ENCODE data around the gene BEGAIN. TPM values are rescaled to one million over a fixed set of nuclear protein-coding genes. Genes with fewer than 3 reads are reported as not detected.

The BEGAIN gene
- total RNA-seq, 2 donors from 2014 or later: 0.91 to 1.3 TPM

DNA sequence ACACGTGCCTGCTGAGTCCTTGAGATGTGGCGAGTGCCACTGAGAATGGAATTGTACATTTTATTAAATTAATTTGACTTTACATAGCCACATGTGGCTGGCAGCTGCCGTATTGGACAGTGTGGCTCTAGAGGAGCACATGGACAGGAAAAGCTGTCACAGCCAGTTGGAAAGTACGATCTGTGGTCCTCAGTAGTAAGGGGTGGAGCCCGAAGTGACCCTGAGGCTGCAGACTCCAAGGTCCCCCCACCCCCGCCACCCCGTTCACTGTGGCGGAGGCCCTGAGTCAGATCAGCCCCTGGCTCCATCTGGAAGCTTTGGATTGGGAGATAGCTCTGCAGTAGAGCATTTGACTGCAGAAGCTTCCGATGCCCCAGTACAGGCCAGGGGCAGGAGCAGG, 25.8 kb upstream of the BEGAIN start:
- H3K9me3 ChIP-seq (ENCODE audit: control insufficient read depth, low read length): no peaks in the 10 kb centered on the region
- 84 to 91% methylated on average over 4 to 9 of the region's 9 CpGs for WGBS, 2 experiments (ENCODE audit: insufficient coverage in 1 of 2, insufficient read length in 1 of 2)
- H3K36me3 ChIP-seq (ENCODE audit: control insufficient read depth, insufficient read depth, low read length): no peaks in the 10 kb centered on the region
- Mint-ChIP-seq H3K27ac (no peak overlapping the region), H3K4me3 (no peak overlapping the region), H3K27me3 (ENCODE audit: insufficient read depth) (no peaks in the 10 kb centered on the region), H3K4me1 (no peaks in the 10 kb centered on the region), H3K9me3 (no peaks in the 10 kb centered on the region), H3K36me3 (ENCODE audit: low read depth) (no peaks in the 10 kb centered on the region)
- TF ChIP-seq, protein P1, sequence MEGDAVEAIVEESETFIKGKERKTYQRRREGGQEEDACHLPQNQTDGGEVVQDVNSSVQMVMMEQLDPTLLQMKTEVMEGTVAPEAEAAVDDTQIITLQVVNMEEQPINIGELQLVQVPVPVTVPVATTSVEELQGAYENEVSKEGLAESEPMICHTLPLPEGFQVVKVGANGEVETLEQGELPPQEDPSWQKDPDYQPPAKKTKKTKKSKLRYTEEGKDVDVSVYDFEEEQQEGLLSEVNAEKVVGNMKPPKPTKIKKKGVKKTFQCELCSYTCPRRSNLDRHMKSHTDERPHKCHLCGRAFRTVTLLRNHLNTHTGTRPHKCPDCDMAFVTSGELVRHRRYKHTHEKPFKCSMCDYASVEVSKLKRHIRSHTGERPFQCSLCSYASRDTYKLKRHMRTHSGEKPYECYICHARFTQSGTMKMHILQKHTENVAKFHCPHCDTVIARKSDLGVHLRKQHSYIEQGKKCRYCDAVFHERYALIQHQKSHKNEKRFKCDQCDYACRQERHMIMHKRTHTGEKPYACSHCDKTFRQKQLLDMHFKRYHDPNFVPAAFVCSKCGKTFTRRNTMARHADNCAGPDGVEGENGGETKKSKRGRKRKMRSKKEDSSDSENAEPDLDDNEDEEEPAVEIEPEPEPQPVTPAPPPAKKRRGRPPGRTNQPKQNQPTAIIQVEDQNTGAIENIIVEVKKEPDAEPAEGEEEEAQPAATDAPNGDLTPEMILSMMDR (conservative IDR thresholded peaks at IDR 0.05): no peak
- H3K4me1 ChIP-seq (ENCODE audit: control insufficient read depth, insufficient read depth, low read length): no peaks in the 10 kb centered on the region
- H3K9ac ChIP-seq (ENCODE audit: extremely low read depth, low read length, poor library complexity, severe bottlenecking): no peak overlapping the region
- H3K27ac ChIP-seq (ENCODE audit: low read depth, low read length): no peak overlapping the region
- peak; percentile 18 for DNase-seq
- no peak overlapping the region for H3K4me3 ChIP-seq (ENCODE audit: low read length)
- H3K27me3 ChIP-seq (ENCODE audit: control insufficient read depth, insufficient read depth, low read length, poor library complexity, severe bottlenecking): no peaks in the 10 kb centered on the region

DNA sequence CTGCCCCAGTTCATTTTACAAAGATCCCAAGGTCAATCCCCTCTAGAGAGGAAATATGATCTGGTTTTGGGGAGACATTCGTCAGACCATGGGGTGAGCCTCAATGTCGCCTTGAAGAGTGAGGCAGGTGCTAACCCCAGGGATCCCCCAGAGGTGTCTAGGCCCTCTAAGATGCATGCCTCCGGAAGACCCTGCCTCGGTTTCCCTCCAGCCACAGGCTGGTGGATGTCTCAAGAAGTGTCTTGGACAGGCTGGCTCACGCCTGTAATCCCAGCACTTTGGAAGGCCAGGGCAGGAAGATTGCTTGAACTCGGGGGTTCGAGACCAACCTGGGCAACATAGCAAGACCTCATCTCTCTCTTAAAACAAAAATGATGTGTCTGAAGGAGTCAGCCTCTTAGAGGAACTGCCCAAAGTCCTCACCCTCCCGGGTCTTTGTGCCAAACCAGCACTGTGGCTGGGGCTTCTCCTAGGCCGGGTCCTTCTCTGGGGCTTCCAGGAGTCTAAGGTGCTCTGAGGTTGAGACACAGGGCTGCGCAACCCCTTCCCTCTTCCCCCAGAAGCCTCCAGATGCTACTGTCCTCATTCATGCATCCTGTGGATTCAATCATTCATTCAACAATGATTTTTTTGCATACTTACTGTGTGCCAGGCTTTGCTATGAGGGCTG, 24.7 kb upstream of the BEGAIN start:
- no peak overlapping the region for H3K9ac ChIP-seq (ENCODE audit: extremely low read depth, low read length, poor library complexity, severe bottlenecking)
- Mint-ChIP-seq H3K4me3 (no peak overlapping the region), H3K36me3 (ENCODE audit: low read depth) (no peaks in the 10 kb centered on the region), H3K27me3 (ENCODE audit: insufficient read depth) (peaks cover 3% of the 10 kb centered on the region), H3K9me3 (no peaks in the 10 kb centered on the region), H3K27ac (no peak overlapping the region), H3K4me1 (no peaks in the 10 kb centered on the region)
- 88 to 92% methylated on average over 9 to 10 of the region's 10 CpGs for WGBS, 2 experiments (ENCODE audit: insufficient coverage in 1 of 2, insufficient read length in 1 of 2)
- no peak overlapping the region for H3K4me3 ChIP-seq (ENCODE audit: low read length)
- no peak overlapping the region for H3K27ac ChIP-seq (ENCODE audit: low read depth, low read length)
- DNase-seq: peak; percentile 13
- H3K4me1 ChIP-seq (ENCODE audit: control insufficient read depth, insufficient read depth, low read length): no peaks in the 10 kb centered on the region
- H3K27me3 ChIP-seq (ENCODE audit: control insufficient read depth, insufficient read depth, low read length, poor library complexity, severe bottlenecking): no peaks in the 10 kb centered on the region
- no peaks in the 10 kb centered on the region for H3K36me3 ChIP-seq (ENCODE audit: control insufficient read depth, insufficient read depth, low read length)
- TF ChIP-seq, protein P1 (conservative IDR thresholded peaks at IDR 0.05): no peak
- no peaks in the 10 kb centered on the region for H3K9me3 ChIP-seq (ENCODE audit: control insufficient read depth, low read length)

DNA sequence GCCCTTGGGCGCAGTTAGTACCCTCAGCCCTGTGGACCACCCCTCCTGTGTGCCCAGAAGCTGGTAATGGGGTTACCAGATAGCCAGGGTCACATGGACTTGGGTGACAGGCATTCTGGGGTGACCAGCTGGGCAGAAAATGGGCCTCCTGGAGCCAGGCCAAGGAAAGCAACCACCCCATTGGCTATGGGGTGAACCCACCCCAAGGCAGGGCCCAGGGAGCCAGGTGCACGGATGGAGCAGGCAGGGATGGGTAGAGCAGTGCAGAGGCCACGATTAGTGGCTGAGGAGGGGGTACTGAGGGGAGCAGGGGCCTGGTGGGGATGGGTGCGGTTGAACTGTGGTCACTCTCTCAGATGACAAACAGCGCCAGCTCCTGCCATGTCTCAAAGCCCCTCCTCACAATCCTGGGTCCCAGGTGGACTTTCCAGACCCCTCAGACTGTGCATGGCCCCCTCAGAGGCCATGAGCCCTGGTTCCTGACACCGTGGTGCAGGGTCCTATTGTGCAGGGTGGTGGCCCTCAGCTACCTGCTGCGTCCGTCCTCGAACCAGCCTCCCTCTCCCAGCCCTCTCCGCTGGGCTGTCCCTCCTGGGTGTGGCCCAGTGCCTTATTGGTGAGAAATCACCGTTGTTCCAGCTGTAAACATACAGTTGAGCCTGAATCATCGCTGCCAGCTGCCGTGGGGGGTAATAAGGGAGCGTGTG, 23.4 kb upstream of the BEGAIN start:
- WGBS, 2 experiments (ENCODE audit: insufficient coverage in 1 of 2, insufficient read length in 1 of 2): 85 to 89% methylated on average over 9 to 14 of the region's 14 CpGs
- Mint-ChIP-seq H3K4me3 (no peak overlapping the region), H3K27ac (no peak overlapping the region), H3K27me3 (ENCODE audit: insufficient read depth) (peaks cover 4% of the 10 kb centered on the region), H3K4me1 (no peaks in the 10 kb centered on the region), H3K36me3 (ENCODE audit: low read depth) (no peaks in the 10 kb centered on the region), H3K9me3 (no peaks in the 10 kb centered on the region)
- H3K9me3 ChIP-seq (ENCODE audit: control insufficient read depth, low read length): no peaks in the 10 kb centered on the region
- H3K36me3 ChIP-seq (ENCODE audit: control insufficient read depth, insufficient read depth, low read length): no peaks in the 10 kb centered on the region
- H3K27me3 ChIP-seq (ENCODE audit: control insufficient read depth, insufficient read depth, low read length, poor library complexity, severe bottlenecking): no peaks in the 10 kb centered on the region
- TF ChIP-seq, protein P1 (conservative IDR thresholded peaks at IDR 0.05): no peak
- H3K9ac ChIP-seq (ENCODE audit: extremely low read depth, low read length, poor library complexity, severe bottlenecking): no peak overlapping the region
- H3K4me1 ChIP-seq (ENCODE audit: control insufficient read depth, insufficient read depth, low read length): no peaks in the 10 kb centered on the region
- DNase-seq: peak; percentile 29
- no peak overlapping the region for H3K4me3 ChIP-seq (ENCODE audit: low read length)
- H3K27ac ChIP-seq (ENCODE audit: low read depth, low read length): no peak overlapping the region
